Inflammatory macrophage (primary cell): ENCODE data around the gene CSPG4.
A peak's percentile ranks its signal among the peaks of the same experiment; 100 is the strongest.
"Not testable (repeated sequence)": the region's sequence is repeated elsewhere in the genome, so short reads cannot be mapped to it uniquely, and the experiment has no call there.

Experiments
- DNase-seq, 2 donors: peaks; one replicate each; pipeline ENCODE4 v3.0.0-alpha.2; 2020 to 2022
- total RNA-seq, 18 experiments: gene quantifications; one replicate each; lab custom pipeline; 2026; ENCODE audit warnings: mixed read lengths in 6 of 18, inconsistent platforms in 2 of 18; lab: John Stamatoyannopoulos, UW

CSPG4 gene, protein sequence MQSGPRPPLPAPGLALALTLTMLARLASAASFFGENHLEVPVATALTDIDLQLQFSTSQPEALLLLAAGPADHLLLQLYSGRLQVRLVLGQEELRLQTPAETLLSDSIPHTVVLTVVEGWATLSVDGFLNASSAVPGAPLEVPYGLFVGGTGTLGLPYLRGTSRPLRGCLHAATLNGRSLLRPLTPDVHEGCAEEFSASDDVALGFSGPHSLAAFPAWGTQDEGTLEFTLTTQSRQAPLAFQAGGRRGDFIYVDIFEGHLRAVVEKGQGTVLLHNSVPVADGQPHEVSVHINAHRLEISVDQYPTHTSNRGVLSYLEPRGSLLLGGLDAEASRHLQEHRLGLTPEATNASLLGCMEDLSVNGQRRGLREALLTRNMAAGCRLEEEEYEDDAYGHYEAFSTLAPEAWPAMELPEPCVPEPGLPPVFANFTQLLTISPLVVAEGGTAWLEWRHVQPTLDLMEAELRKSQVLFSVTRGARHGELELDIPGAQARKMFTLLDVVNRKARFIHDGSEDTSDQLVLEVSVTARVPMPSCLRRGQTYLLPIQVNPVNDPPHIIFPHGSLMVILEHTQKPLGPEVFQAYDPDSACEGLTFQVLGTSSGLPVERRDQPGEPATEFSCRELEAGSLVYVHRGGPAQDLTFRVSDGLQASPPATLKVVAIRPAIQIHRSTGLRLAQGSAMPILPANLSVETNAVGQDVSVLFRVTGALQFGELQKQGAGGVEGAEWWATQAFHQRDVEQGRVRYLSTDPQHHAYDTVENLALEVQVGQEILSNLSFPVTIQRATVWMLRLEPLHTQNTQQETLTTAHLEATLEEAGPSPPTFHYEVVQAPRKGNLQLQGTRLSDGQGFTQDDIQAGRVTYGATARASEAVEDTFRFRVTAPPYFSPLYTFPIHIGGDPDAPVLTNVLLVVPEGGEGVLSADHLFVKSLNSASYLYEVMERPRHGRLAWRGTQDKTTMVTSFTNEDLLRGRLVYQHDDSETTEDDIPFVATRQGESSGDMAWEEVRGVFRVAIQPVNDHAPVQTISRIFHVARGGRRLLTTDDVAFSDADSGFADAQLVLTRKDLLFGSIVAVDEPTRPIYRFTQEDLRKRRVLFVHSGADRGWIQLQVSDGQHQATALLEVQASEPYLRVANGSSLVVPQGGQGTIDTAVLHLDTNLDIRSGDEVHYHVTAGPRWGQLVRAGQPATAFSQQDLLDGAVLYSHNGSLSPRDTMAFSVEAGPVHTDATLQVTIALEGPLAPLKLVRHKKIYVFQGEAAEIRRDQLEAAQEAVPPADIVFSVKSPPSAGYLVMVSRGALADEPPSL (N-terminal part only)
- 0.26 to 7.4 (median 1.4) reads per million in 18 experiments for total RNA-seq

DNA sequence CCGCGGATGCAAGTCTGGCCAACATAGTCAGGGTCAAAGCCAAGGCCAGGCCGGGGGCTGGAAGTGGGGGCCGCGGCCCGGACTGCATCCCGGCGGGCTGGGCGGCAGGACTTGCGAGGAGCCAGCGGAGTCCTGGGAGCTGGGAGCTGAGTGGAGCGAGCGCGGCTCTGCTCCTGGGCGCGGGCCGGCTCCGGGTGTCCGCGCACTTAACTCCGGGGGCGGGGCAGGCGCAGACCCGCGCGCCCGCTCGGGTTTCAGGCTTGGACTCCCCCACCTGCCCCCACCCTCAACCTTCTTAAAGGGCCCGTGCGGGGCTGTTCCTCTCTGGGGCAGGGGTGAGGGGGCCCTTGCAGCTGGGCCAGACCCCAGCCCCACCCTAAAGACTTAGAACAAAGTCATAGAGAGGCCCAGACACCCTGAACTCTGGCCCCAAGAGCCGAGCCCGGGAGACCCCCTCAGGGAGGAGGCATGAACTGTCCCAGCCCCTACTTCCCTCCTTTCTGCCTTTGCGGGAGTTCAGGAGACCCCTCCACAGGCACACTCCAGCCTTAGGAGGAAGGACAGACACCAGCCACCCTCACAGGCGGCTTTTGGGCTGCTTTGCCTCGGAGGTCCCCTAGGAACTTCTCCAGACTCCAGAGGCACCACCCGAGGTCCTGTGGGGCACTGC, at the start of gene CSPG4:
TSS of gene CSPG4 (minus strand) at position 181 of the 670 bp plus-strand sequence. CDS start at position 88, 93 bp downstream.
- no peak for DNase-seq

DNA sequence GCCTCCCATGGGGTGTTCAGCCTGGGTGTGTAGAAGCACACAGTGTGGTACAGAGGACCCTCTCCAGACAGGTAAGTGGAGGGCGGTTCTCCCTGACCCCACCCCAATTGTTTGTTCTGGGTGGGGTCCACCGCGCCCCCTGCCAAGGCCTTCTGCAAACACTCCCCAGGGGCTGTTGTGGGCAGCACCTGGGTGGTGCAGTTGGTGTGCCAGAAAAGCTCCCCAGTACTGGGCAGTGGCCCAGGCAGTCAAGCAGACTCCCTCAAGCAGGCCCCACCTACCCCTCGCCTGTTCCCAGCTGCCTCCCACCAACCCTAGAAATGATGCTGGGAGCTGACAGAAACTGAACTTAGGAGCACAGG, 49.7 kb upstream of the CSPG4 start:
- DNase-seq = not testable (repeated sequence)

DNA sequence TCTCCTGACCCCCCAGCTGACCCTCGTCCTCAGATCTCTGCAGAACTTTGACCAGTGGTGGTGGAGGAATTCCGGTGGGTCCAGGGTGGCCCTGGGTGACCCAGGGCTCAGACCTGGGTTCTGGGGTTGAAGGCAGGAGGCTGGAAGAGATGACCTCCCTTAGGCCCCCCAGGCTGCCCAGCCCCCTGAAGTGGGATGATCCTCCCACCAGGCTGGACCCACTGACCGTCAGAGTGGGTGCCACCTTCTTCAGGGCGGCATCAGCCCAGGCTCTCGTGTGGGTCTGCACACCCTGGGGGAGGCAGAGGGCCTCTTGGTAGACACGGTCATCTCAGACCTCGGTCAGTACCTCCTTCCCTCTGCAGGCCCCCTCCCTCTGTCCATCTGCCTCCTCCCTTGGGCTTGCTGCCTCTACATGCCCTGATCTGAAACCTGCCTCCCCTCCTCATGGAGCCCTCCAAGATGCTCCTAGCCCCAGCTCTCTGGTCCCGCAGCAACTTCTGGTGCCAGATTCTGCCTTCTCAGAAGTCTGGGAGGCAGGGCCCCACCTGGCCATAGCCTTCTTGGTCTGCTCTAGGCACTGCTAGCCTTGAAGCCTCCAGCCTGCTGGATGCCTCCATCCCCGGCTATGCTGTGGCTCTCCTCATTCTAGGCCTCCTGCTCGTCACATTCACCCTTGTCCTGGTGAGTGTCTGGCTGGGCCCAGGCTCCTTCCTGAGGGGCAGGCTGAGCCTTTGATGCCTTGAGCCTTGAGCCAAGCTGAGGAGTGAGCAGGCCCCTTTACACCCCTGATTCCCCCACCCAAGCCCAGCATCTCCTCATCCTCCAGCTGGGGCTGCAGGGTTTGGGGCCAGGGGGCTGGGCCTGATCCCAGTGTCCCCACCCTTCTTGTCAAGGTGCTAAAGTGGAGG, 49.1 kb upstream of the CSPG4 start:
- DNase-seq = no peak

DNA sequence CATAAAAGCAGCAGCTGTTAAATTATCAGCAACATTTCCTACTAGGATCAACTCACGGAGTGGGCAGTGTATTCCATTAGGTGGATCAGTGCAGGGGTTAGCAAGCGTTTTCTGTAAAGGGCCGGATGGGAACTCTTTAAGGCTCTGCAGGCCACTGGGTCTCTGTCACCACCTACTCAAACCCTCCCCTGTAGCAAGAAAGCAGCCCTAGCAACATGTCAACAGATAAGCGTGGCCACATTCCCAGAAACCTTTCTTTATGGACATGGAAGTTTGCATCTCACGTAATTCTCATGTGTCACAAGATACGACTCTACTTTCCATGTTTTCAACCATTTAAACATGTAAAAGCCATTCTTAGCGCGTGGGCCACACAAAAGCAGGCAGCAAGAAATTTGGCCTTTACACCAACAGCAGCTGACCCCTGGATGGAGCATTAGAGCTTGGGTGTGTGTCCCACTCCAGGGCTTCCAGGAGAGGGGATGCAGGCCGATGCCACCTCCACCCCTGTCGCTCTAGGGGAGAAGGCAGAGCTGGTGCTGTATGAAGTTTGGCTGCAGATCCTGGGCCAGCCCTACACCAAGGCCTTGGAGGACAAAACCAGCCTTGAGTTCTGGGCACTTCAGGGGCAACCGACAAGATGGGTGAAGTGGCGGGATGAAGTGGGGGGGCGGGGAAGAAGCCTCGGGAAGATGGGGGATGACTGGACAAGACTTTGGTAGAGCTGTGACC, 48.2 kb upstream of the CSPG4 start:
- no peak for DNase-seq

DNA sequence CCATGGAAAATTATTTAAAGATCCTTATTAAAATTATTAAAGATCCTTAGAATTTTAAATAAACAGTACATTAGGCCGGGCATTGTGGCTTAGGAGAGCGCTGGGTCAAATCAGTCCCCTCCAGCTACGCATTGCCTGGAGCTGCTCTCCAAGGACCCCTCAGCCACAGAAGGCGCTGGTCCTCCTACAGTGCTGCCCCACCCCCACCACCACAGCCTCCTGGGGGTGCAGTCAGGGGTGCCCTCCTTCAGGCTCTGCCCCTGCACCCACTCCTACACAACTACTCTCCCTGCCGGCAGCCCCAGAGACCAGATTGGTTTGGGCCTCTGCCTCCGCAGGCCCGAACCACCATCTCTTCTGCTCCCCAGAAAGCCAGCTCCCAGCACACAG, 47.5 kb upstream of the CSPG4 start:
- not testable (repeated sequence) for DNase-seq

DNA sequence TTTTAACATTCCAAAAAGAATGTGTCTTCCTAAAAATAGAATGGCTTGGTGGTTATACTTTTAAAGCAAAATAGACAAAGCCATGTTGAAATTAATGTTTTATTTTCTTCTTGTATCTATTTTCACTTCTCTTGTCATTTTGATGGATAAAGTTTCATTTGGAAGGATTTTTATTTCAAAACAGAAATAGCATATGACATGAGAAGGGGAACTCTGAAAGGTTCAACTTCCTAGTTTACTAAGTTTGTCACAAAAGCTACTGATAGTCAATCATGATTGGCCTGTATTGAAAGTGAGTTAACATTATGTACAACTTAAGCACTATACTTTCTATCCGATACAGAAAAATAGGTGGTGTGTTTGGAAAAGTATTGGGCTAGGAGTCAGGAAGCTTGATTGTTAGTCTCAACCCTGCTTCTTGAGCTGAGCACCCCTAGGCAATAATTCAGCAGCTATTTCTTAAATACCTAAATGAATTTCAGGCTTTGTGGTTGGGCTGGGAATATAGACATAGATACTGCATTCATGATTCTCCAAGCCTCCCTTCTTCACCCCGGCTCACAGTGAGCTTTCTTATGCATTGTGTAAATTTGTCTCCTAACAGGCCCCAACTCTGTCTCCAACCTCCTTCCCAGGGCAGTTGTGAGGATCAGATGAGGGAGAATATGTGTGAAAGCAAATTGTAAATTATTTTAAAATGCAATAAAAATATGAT, 46.9 kb upstream of the CSPG4 start:
- DNase-seq = peak; percentile 21 to 69

DNA sequence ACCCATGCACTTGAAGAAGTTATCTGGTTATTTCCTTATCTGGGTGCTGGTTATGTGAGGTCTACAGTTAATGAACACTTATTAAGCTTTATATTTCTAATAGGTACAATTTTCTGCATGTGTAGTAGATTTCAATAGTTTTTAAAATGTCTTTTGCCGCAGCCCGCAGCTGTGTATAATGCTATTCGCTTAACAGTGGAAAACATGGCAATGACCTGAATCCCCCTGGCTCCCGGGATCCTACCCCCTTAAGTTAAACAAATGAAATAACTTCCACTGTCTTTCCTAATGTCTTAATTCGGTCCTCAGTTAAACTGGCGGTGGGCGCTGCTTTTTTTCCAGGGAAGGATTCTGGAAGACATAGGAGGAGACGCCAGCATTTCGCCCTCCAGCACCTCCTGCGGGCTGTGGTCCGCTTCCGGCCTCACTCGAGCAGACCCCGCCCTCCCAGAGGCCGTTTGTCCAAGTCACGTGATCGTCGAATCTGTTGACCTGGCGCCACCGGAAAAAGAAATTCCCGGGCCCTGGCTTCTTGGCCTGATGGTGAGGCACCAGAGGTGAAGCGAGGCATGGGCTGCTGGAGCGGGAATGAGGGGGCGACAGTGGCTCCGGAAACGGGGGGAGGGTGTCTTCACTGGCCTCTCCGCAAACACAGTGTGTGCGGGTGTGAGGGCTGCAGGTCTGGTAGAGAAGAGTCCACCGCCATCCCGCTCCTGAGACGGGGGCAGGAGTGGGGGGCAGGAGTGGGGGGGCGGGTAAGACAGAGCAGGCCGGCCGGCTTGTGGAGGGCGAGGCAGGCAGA, 45.6 kb upstream of the CSPG4 start:
- DNase-seq = peak; percentile 84 to 87

DNA sequence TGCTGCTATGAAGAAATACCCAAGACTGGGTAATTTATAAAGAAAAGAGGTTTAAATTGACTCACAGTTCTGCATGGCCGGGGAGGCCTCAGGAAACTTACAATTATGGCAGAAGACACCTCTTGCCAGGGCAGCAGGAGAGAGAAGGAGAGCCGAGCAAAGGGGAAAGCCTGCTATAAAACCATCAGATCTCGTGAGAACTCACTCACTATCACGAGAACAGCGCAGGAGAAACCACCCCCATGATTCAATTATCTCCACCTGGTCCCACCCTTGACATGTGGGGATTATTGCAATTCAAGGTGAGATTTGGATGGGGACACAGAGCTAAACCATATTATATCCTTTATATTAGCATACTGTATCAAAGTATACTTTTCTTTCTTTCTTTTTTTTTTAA, 42.2 kb upstream of the CSPG4 start:
- DNase-seq = not testable (repeated sequence)

DNA sequence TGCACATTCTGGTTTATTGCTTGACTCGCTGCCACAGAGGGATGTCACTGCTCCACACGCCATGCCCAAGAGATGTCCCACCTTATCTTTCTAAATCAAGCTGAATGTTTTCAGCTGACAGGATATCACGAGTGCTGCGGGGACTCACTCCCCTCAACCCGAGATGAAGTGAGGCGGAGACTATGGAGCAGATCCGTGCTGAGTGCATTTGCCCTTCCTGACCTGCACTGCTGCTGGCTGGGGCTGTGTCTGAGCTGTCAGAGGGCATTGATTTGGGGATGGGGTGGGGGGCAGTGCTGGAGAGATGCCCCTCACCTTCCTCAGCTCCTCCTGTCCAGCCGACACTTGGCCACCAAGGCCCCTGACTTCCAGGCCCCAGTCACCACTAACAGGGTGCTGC, 40.5 kb upstream of the CSPG4 start:
- no peak for DNase-seq

DNA sequence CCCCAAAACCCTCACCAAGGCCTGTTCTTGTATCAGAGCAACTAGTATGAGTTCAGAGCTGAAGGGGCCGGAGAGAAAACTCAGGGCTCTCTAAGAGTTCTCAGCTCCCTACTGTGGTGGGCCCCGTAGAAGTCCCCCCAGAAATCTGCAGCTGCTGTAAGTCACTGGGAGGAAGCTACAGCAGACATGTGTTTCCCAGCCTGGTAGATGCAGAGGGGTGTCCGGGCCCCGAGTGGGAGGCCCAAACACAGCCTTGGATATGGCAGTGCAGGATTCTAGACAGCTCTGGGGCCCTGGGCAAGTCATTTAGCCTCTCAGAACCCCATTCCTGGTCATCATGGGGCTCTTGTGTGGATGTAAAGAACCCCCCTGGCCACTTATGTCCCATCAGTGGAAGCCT, 39.2 kb upstream of the CSPG4 start:
- no peak for DNase-seq

DNA sequence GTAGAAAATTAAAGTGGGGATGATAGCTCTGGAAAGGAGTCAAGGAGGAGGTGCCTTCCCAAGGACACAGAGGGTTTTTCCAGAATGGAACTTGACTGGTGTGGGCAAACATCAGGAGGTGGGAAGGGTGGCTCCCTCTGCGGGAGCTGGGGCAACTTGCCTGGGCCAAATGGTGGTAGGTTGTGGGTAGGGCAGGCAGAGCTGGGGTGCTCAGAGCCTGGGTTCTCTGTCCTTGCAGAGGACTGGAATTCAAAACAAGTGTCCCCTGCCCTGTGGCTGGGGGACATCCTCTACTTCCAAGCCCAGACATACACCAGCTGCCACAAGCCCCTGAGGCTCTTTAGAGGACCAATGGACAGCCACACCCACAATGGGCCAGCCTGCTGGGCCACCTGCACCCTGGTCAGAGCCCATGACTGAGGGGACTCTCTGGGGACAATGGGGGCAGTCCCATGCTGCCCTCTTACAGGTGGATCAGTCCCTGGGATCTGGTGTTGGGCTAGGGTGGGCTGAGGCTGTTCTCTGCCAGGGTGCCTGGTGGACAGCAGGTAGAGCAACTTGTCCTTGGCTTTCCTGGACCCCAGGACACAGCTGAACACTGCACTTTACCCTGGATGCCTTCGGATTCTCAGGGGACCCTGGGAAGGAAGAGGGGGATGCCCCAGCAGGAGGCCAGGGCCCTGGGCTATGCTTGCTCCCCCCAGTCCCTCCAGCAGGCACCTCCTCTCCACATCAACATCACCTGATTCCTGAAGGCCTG, 38.6 kb upstream of the CSPG4 start:
- DNase-seq = no peak

DNA sequence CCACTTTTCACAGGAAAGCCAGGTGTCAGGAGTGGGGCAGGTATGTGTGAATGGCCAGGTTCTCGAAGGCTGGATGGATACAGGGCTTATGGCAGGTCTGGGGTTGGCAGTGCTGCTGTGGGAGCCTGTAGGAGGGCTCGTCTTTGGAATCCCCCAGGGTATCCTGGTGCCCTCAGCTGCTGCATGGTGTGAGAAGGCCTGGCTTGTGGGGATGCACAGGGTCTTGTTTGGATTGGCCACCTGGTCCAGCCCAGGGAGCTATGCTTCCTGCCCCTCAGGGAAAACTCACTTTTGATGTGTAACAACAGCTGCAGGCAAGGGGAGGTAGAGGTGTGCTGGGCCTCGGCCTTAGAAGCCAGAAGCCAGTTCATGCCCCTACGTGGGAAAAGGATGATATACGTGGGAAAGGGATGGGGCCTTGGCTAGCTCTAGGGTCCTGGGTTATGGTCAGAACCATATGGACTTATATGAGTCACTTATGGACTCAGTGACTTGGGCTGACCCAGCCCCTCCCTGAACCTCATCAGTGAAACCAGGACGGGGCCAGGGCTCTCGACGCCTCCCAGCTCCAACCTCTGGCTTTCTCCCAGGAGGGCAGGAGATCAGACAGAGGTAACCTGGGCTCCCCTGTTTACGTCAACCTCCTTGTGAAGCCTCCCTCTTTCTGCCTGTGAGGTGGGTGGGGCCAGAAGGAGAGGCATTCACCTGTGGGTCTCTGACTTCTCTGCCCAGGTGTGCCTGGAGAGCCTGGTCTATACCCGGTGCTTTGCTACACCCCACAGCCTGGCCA, 37.8 kb upstream of the CSPG4 start:
- no peak for DNase-seq

DNA sequence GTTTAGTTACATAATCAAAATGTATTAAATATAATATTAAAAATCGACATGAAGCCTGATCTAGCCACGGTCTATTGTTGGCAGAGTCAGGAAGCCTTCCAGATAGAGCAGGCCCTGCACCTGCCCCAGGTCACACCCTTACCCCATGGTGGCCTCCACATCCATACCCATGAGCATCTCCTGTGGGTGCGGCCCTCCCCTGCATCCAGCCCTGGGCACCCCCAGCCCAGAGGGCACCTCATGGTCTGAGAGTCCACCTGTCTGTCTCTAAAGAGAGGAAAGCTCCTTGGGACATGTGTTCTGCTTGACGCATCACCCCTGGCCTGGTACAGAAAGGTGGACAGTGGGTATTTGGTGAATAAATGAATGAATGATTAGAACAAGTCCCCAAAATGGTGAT, 37.2 kb upstream of the CSPG4 start:
- DNase-seq = no peak

DNA sequence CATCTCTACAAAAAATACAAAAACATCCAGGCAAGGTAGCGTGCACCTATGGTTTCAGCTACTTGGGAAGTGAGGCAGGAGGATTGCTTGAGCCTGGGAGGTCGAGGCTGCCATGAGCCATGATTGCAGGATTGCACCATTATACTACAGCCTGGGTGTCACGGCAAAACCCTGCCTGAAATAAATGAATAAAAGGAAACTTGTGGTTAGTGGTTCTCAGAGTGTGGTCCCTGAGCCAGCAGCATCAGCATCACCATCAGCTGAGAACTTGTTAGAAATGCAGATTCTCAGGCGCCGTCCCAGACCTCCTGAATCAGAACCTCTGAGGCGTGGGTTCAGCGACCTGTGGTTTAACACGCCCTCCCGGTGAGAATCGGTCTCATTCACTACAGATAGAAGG, 36.2 kb upstream of the CSPG4 start:
- DNase-seq = not testable (repeated sequence)

DNA sequence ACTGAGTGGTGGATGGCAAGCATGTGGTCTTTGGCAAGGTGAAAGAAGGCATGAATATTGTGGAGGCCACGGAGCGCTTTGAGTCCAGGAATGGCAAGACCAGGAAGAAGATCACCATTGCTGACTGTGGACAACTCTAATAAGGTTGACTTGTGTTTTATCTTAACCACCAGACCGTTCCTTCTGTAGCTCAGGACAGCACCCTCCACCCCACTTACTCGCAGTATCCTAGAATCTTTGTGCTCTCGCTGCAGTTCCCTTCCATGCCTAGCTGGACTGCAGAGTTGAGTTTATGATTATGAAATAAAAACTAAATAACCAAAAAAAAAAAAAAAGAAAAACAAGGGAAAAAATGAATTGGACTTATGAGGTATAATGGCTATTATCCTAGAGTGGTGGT, 34.5 kb upstream of the CSPG4 start:
- DNase-seq = not testable (repeated sequence)

DNA sequence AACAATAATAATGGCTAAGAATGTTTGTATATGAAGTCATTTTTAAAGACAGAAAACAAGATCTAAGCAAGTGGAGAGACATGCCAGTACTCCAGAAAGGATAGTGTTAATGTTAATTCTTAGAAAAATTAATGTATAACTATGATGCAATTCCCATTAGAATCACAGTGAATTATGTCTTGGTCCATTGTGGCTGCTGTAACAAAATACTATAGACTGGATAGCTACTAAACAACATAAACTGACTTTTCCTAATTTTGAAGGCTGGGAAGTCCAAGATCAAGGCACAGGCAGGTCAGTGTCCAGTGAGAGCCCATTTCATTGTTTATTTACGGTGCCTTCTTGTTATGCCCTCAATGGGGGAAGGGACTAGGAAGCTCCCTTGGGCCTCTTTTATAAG, 32.7 kb upstream of the CSPG4 start:
- DNase-seq = no peak

DNA sequence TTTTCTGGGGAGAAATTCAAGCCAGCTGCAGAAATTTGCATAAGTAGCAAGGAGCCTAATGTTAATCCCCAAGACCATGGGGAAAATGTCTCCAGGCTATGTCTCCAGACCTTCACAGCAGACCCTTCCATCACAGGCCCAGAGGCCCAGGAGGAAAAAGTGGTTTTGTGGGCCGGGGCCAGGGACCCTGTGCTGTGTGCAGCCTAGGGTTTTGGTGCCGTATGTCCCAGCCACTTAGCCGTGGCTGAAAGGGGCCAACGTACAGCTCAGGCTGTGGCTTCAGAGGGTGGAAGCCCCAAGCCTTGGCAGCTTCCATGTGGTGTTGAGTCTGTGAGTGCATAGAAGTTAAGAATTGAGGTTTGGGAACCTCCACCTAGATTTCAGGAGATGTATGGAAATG, 29.7 kb upstream of the CSPG4 start:
- not testable (repeated sequence) for DNase-seq
